ENCODE measurements around the gene NCKAP5. TPM values are rescaled to one million over a fixed set of nuclear protein-coding genes. Genes with fewer than 3 reads are reported as not detected.

The NCKAP5 gene
- polyA plus RNA-seq, 1 experiment, result 2.1 TPM

- ChIA-PET CTCF (interaction anchor here (0.7 kb wide), 1 partner anchor 1718 kb away, joined by 3 read pairs; no protein-coding TSS in a partner anchor), POLR2A (no interaction called here)
- Histone ChIP-seq H3K4me3 (ENCODE audit: low read depth, low read length) (no peak overlapping the region), H3K36me3 (ENCODE audit: control insufficient read depth, insufficient read depth, low read length) (no peaks in the 10 kb centered on the region), H3K27me3 (ENCODE audit: control insufficient read depth, insufficient read depth, low read length) (no peaks in the 10 kb centered on the region)
- DNase-seq (ENCODE audit: low read depth), result no peak
- no peak for TF ChIP-seq CTCF (IDR thresholded peaks at IDR 0.05; ENCODE audit: insufficient read depth, low read depth, low read length)
These were observed 843.1 kb downstream of the NCKAP5 start for GRCh38 chr2:132725148-132725547.

GRCh38 chr2:132721938-132722337 lies 846.3 kb downstream of the NCKAP5 start:
- Histone ChIP-seq H3K36me3 (ENCODE audit: control insufficient read depth, insufficient read depth, low read length) (no peaks in the 10 kb centered on the region), H3K4me3 (ENCODE audit: low read depth, low read length) (no peak overlapping the region), H3K27me3 (ENCODE audit: control insufficient read depth, insufficient read depth, low read length) (no peaks in the 10 kb centered on the region)
- no peak for TF ChIP-seq CTCF (IDR thresholded peaks at IDR 0.05; ENCODE audit: insufficient read depth, low read depth, low read length)
- DNase-seq (ENCODE audit: low read depth), result no peak
- ChIA-PET POLR2A (no interaction called here), CTCF (no interaction called here)

- Histone ChIP-seq H3K27me3 (ENCODE audit: control insufficient read depth, insufficient read depth, low read length) (no peaks in the 10 kb centered on the region), H3K4me3 (ENCODE audit: low read depth, low read length) (no peak overlapping the region), H3K36me3 (ENCODE audit: control insufficient read depth, insufficient read depth, low read length) (no peaks in the 10 kb centered on the region)
- no peak for DNase-seq (ENCODE audit: low read depth)
- no peak for TF ChIP-seq CTCF (IDR thresholded peaks at IDR 0.05; ENCODE audit: insufficient read depth, low read depth, low read length)
- POLR2A ChIA-PET, result no interaction called here
- CTCF ChIA-PET, result interaction anchor here (0.7 kb wide), 1 partner anchor 393 kb away, joined by 3 read pairs; no protein-coding TSS in a partner anchor
These were observed 847.9 kb downstream of the NCKAP5 start for GRCh38 chr2:132720393-132720792.

GRCh38 chr2:132719480-132719879 lies 848.8 kb downstream of the NCKAP5 start:
- Histone ChIP-seq H3K27me3 (ENCODE audit: control insufficient read depth, insufficient read depth, low read length) (no peaks in the 10 kb centered on the region), H3K4me3 (ENCODE audit: low read depth, low read length) (no peak overlapping the region), H3K36me3 (ENCODE audit: control insufficient read depth, insufficient read depth, low read length) (no peaks in the 10 kb centered on the region)
- no peak for TF ChIP-seq CTCF (IDR thresholded peaks at IDR 0.05; ENCODE audit: insufficient read depth, low read depth, low read length)
- CTCF ChIA-PET, result no interaction called here
- DNase-seq (ENCODE audit: low read depth), result no peak
- POLR2A ChIA-PET, result no interaction called here

GRCh38 chr2:132716954-132717353 lies 851.3 kb downstream of the NCKAP5 start:
- CTCF ChIA-PET, result interaction anchor here (1.1 kb wide), 1 partner anchor 9 kb away, joined by 4 read pairs; no protein-coding TSS in a partner anchor
- no peaks in the 10 kb centered on the region for H3K27me3 ChIP-seq (ENCODE audit: control insufficient read depth, insufficient read depth, low read length)
- H3K36me3 ChIP-seq (ENCODE audit: control insufficient read depth, insufficient read depth, low read length), result no peaks in the 10 kb centered on the region
- no peak for DNase-seq (ENCODE audit: low read depth)
- no peak overlapping the region for H3K4me3 ChIP-seq (ENCODE audit: low read depth, low read length)
- POLR2A ChIA-PET, result no interaction called here
- no peak for TF ChIP-seq CTCF (IDR thresholded peaks at IDR 0.05; ENCODE audit: insufficient read depth, low read depth, low read length)
